ENCODE measurements around the gene PTPRD.

The PTPRD gene

GRCh38 chr9:9231946-9232345 is 1380.9 kb downstream of the PTPRD start:
- no peak for DNase-seq

DNA sequence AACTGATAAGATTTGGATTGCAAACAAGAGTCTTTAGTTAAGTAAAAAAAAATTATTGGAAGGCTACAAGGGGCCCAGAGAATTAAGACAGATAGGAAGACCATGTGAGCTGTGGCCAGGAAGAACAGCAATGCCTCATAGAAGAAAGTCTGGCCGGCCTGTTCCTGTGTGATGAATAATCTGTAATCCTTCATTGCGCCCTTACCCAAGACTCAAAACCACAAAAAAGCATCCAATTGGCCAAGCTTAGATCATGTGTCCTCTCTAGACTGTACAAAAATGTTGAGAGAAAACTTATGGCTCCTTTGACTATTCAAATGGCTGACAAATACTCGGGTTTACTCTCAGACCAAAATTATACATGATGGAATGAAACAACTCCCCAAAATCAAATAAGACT is 1383.5 kb downstream of the PTPRD start:
- no peak for DNase-seq

DNA sequence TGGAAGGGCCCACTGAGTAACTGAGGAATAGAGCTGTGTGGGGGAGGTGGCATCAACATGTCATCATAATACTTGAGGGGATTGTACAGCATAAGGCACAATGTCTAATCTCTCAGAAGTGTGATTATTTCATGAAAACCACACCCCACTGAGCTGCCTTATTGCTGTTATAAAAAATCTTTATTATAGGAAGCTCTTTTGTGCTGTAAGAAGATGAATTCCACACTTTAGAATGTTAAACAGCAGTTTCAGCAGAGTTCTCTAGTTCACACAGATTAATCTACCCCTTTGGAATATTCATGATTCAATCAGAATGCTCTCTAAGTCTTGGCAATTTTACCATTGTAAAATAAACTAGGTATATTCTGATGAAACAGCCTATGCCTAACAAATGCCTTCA is 1389.6 kb downstream of the PTPRD start:
- no peak for DNase-seq

DNA sequence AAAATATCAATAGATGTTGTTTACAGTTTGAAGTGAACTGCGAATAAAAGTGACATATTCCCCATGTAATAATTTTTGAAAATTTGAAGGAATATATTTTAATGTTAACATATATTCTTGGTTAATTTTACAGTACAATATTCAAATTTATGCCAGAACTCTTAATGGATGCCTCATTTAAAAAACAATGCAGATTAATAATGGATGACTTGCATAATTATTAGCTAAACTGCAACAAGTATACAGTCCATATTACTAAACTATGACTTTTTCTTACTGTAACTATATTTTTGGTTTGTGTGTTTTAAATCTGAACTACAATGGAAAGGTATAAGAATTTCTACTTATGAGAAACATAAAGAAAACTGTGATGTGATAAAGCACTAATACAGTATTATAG is 1390.1 kb downstream of the PTPRD start:
- no peak for DNase-seq

GRCh38 chr9:9216934-9217333 is 1395.9 kb downstream of the PTPRD start:
- no peak for DNase-seq

DNA sequence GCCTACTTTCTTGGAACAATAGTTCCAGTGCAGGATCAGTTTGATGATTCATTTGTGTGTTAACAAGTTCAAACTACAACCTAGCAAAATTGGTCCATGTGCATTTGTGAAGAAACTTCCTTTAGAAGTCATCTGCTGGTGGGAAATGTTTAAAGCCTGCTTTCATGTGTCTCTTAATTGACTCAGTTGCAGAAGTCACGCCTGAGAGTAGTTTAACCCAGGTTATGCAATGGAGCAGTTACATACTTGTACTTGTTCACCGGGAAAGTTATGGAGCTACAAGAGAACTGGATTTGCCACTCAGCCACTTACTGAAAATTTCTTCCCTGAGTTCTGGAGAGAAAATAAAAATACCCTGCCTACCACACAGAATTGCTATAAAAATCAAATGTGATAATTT is 1397.8 kb downstream of the PTPRD start:
- no peak for DNase-seq

DNA sequence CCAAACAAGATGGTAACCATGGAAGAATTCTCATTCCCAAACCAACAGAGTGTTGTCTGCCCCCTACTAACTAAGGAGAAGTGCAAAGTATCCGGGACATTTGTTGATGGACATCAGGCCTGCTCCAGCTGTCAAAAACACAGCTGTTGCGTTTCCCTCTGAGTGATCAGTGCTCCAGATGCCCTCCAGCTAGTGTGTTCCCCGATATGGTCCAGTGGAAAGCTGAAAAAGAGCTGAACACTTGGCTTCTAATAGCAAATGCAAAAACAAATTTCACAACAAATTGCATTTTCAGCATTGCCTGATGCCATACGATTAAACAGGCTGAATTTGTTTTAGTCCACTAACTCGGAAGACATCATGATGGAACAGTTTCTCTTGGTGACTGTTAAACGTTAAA is 1398.7 kb downstream of the PTPRD start:
- no peak for DNase-seq

DNA sequence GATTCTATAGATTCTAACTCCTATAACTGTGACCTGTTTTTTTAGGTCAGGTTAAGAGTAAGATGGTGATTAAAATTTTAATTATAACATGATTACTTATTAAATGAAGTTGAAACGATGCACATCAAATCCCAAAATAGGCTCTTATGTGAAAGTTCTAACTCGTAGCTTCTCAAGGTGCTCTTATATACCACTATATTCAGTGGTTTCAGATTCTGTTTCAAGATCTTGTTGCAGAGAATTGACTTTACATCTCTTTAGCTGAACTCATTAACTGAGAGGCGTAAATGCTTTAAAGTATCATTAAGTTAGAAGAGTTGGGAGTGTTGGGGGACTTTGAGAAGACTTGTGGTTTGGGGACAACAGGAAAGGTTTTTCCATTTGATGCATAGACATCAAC is 1399.8 kb downstream of the PTPRD start:
- DNase-seq = no peak

- DNase-seq = no peak
These were observed 1410.5 kb downstream of the PTPRD start for GRCh38 chr9:9202276-9202675.

GRCh38 chr9:9186086-9186485 is 1426.7 kb downstream of the PTPRD start:
- no peak for DNase-seq

- DNase-seq = no peak
These were observed 1430.4 kb downstream of the PTPRD start for GRCh38 chr9:9182431-9182830.

GRCh38 chr9:9177081-9177480 is 1435.7 kb downstream of the PTPRD start:
- no peak for DNase-seq

DNA sequence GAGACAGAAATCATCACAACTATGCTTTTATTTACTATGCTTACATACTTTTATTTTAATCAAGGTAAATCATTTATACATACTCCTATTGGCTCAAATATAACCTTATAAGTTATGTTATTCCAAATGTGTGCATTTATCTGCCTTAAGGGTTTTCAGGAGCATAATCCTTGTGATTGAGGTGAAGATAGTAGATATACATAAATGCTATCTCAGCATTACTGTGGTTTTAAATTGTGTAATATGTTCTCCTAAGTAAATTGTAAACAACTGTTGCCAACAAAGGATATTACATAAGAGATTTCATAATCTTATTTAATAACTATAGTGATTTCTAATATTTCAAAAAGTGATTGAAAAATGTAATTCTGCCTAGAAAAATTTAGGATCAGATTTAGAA is 1438.4 kb downstream of the PTPRD start:
- DNase-seq = no peak

DNA sequence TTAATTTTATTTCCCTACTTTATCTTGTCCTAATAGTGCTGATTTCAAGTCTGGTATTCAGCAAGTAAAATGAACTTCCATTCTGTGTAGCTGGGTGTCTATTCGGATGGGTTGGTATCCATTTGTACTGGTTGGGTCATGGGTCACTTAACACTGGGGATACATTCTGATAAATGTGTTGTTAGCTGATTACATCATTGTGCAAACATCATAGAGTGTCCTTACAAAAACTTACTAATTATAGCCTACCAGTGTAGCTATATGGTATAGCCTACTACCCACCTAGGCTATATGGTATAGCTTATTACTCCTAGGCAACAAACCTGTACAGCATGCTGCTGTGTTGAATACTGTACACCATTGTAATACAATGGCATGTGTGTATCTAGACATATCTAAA is 1439.5 kb downstream of the PTPRD start:
- no peak for DNase-seq

DNA sequence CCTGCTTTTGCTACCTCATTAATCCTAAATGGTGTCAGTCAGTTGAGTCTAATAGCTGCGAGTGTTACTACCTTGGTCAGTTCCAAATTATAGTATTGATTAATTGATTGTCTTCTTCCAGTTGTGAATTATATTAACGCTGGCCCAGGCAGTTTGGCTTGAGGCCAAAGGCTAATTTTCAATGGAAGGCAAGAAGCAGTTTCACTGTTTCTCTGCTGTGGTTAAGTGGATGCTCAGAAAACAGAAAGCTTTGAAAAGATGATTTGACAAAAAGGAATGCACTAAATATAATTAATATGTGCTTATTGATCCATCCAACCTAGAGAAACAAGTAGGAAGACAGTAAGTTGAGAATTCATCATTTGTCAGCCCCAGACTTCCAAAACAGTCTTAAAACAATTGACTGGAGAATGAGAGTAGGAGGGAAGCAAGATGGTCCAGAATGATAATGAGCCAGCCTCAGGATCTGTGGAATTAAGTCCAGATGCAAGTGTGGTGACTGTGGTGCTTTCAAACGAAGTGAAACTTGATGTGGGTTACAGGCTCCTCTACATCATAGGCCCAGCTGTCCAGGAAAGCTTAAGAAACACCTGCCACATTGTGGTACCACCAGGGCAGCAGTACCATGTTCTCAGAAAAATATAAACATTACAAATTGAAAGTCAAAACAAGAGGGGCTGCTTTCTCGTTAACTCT is 1442.2 kb downstream of the PTPRD start:
- no peak for DNase-seq

GRCh38 chr9:9142001-9142400 is 1470.8 kb downstream of the PTPRD start:
- no peak for DNase-seq

- DNase-seq = no peak
These were observed 1479.3 kb downstream of the PTPRD start for GRCh38 chr9:9133526-9133925.

GRCh38 chr9:9124616-9125015 is 1488.2 kb downstream of the PTPRD start:
- no peak for DNase-seq

DNA sequence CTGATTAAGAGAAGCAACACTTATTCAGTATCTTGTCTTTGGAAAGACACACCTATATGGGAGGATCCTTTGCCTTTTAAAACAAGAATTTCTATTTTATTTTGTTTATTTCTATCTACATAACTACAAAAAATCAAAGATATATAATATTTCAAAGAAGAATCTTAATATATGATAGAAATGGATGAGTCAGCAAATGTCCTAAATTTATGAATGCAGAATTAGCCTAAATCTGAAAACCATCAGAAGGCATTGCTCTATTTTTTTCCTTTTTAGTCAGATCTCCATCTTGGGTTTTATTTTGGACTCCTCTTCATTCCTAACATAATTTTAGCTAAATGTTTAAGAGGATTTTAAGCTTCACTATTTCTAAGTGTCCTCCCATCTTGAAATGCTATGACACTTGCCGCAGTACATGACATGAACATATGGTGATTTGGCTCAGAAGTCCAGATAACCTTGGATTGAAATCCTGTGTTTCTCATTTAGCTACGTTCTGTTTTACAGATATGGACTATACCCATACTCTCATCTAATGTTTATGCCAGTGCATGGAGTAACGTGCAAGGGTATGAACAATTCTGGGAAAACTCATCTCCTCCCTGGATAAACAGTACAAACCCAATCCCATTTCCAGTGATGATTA is 1490.4 kb downstream of the PTPRD start:
- no peak for DNase-seq

- no peak for DNase-seq
These were observed 1494.9 kb downstream of the PTPRD start for GRCh38 chr9:9117866-9118265.

DNA sequence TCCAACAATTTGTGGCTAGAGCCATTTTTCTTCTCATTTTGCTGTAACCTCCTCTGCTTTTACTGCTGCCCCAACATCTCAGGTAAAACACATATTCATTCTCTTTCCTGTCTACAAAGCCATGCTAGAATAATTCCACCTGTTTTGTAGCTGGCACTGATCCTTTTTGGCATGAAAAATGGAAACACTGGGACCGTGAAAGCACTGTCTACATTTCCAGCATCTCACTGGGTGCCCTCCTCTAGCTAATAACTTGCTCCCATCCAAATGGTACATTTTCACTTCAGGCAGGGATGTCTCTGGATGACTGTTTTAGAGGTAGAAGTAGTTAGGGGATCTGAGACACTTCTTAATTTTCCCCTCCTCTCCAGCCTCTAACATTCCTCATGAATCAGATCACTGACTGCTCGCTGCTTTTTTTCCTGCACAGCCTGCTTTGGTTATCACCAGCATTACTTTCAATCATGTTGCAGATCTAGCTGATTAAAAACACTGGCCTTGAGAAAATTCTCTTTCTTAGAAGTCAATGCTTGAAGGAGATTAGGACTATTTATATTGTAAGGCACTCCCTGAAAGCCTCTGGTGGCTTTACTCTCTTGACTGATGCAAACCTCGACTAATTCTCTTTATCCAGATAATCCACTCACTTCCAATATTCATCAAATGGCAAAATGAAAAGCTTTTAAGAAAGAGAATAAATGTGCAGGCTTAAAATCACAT is 1500.6 kb downstream of the PTPRD start:
- DNase-seq = no peak

DNA sequence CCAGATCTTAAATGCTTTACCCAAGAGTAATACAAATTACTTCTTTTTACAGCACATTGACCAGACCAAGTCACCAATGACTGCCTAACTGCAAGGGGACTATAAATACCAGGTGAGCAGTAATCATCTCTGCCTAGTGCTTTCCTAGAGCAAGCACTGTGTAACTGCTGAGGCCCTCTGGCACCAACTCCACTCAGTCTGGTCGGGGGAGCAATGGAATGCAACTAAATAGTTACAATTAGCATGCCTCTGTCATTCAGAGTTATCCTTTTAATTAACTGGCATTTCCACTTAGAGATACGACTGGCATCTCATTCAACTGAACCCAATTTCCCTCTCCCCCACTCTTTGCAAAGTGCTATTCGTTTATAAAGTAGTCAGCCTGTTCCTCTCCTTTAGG is 1504.2 kb downstream of the PTPRD start:
- no peak for DNase-seq

GRCh38 chr9:9102295-9102694 is 1510.5 kb downstream of the PTPRD start:
- no peak for DNase-seq

DNA sequence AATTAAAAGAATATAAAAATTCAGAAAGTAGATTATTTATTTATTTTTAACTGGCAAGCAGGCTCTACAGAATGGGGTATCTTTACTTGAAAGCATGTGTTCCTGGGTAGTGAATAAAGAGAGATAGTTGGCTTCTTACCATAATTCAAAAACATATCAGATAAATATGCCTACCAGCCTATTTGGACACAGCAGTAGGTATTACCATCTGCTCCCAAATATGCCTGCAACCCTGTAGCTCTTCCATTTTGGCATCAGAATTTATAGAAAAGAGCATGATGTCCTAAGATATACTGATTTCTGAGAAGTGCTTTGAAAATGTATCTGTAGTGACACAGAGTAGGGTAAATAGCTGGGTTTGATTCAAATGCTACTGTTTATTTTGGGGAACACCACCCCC is 1512.7 kb downstream of the PTPRD start:
- no peak for DNase-seq

All from NCI-H1048 (cell line).